Measurements from ENCODE around the gene IFFO2. TPM values are rescaled to one million over a fixed set of nuclear protein-coding genes. Genes with fewer than 3 reads are reported as not detected.

The IFFO2 gene
- total and polyA plus RNA-seq, 2 of the 8 experiments (the other 6 are each of a cell fraction or from before 2014, with no cell fraction given): 6.6 to 10.4 TPM

GRCh38 chr1:18927082-18927653 is 29.3 kb downstream of the IFFO2 start:
- Histone ChIP-seq H3K79me1 (ENCODE audit: low read depth, low read length) (no peaks in the 10 kb centered on the region), H3K9ac (replicated peaks in 1 of 4; ENCODE audit: extremely low read depth in 1 of 4, low read depth in 3 of 4, low read length in 3 of 4) (no peak overlapping the region), H3K4me3 (ENCODE audit: extremely low read depth in 1 of 4, insufficient read depth in 2 of 4, low read depth in 3 of 4, low read length in 4 of 4) (no peak overlapping the region), H3K56ac (replicated peaks; ENCODE audit: insufficient read length, low read depth, low read length) (no peak overlapping the region), H3K27me3 (replicated peaks in 1 of 4; ENCODE audit: control insufficient read depth in 3 of 4, extremely low read depth in 1 of 4, insufficient read depth in 3 of 4, low read length in 3 of 4) (no peaks in the 10 kb centered on the region), H4K91ac (replicated peaks; ENCODE audit: insufficient read length, low read length) (peak overlapping the region; percentile 34), H3K23me2 (ENCODE audit: low read depth, low read length) (peaks cover 7% of the 10 kb centered on the region; the same call in 1 of the 2 replicates), H4K20me1 (replicated peaks in 1 of 2; ENCODE audit: control insufficient read depth in 1 of 2, insufficient read depth in 2 of 2, low read length in 2 of 2) (no peaks in the 10 kb centered on the region), H3K4me1 (replicated peaks in 1 of 4; ENCODE audit: control insufficient read depth in 3 of 4, insufficient read depth in 4 of 4, low read length in 3 of 4) (peaks cover 0 to 20% (median 11%) of the 10 kb centered on the region in 4 experiments; a peak in 6 of 7 replicates), H3K9me3 (ENCODE audit: insufficient read depth in 2 of 2, low read depth in 1 of 2, low read length in 1 of 2) (no peaks in the 10 kb centered on the region), H3K23ac (ENCODE audit: insufficient read length) (no peak overlapping the region), H2BK5ac (ENCODE audit: low read depth, low read length) (peak overlapping the region; percentile 73; the same call in 1 of the 2 replicates), H2BK20ac (ENCODE audit: low read length) (no peak overlapping the region), H4K5ac (ENCODE audit: insufficient read length, low read depth, low read length) (no peak overlapping the region), H3K18ac (ENCODE audit: extremely low read depth, low read length) (no peak overlapping the region), H2BK15ac (ENCODE audit: low read length) (peak overlapping the region; percentile 75), H4K8ac (ENCODE audit: extremely low read depth, insufficient read depth, low read length) (no peak overlapping the region), H3K4ac (replicated peaks; ENCODE audit: insufficient read length, low read depth, low read length) (no peak overlapping the region), H2BK12ac (ENCODE audit: low read depth, low read length) (no peak overlapping the region), H3K36me3 (ENCODE audit: control insufficient read depth in 2 of 4, insufficient read depth in 4 of 4, low read length in 3 of 4) (no peaks in the 10 kb centered on the region), H3K14ac (ENCODE audit: insufficient read length) (no peak overlapping the region), H2BK120ac (replicated peaks; ENCODE audit: low read depth, low read length) (no peak overlapping the region), H3K4me2 (ENCODE audit: insufficient read depth in 1 of 2, low read depth in 2 of 2, low read length in 2 of 2) (no peak overlapping the region), H3K79me2 (ENCODE audit: control insufficient read depth in 1 of 2, insufficient read depth in 2 of 2, low read length in 2 of 2) (no peaks in the 10 kb centered on the region), H3K27ac (ENCODE audit: low read depth, low read length) (no peak overlapping the region), H2AFZ (ENCODE audit: low read length) (no peak overlapping the region), H2AK5ac (ENCODE audit: low read depth, low read length) (peak overlapping the region; percentile 20; the same call in 1 of the 2 replicates)
- whole genome bisulfite sequencing, 2 experiments (ENCODE audit: extremely low coverage in 1 of 2, insufficient coverage in 1 of 2, insufficient read length in 1 of 2, insufficient replicate concordance in 2 of 2, low coverage in 1 of 2, low lambda C conversion rate in 2 of 2, missing lambda C conversion rate in 1 of 2): 91% methylated on average over 16 of the region's 16 CpGs; no CpG with 5 or more reads in 1 of the 2 experiments
- CTCF ChIA-PET (ENCODE audit: partially characterized antibody): interaction anchor here (0.6 to 10.0 kb wide), 17 partner anchors 9 to 346 kb away, joined by 3 to 109 read pairs (median 3); no protein-coding TSS in a partner anchor
- DNase-seq (ENCODE audit: low read depth in 1 of 2, low spot score in 2 of 2) (no peak), FAIRE-seq (no peak)
- POLR2A ChIA-PET (ENCODE audit: partially characterized antibody): interaction anchor here (0.7 to 1.4 kb wide), 4 partner anchors 13 to 176 kb away, joined by 3 to 4 read pairs (median 4); no protein-coding TSS in a partner anchor
- TF ChIP-seq PHF8 (conservative IDR thresholded peaks at IDR 0.05; ENCODE audit: low read depth, low read length): no peak
- no peak for TF ChIP-seq GABPA (IDR thresholded peaks at IDR 0.05; ENCODE audit: borderline replicate concordance, insufficient read depth, low read length)
- no peak for TF ChIP-seq POLR2A (IDR thresholded peaks at IDR 0.05; ENCODE audit: control extremely low read depth in 1 of 2, low read depth in 2 of 2, low read length in 2 of 2)
- TF ChIP-seq EZH2 (IDR thresholded peaks at IDR 0.05; ENCODE audit: low read depth, low read length, severe bottlenecking): no peak
- no peak for TF ChIP-seq CHD2 (IDR thresholded peaks at IDR 0.05; ENCODE audit: low read length)
